DOHH2 (cell line): ENCODE measurements around the gene IFITM10.

Experiments
- H3F3A ChIP-seq: fragments of 200-600 bp; sonication (generic), shearing (Covaris generic); 2 replicates; pipeline ENCODE4 v1.6.0; 2016; ENCODE audit warnings: antibody characterized with exemption, mild to moderate bottlenecking; ENCODE audit not compliant: control insufficient read depth, insufficient read depth
- H3K27ac ChIP-seq: fragments of 200-600 bp; sonication (generic); 2 replicates; pipeline ENCODE4 v1.5.1; 2014; ENCODE audit warnings: low read depth, mild to moderate bottlenecking, low read length, moderate library complexity
- H3K27me3 ChIP-seq: fragments of 200-600 bp; sonication (generic); 2 replicates; pipeline ENCODE4 v1.6.1; 2014; ENCODE audit warnings: mild to moderate bottlenecking, low read length, mixed read lengths; ENCODE audit not compliant: control insufficient read depth
- H3K36me3 ChIP-seq: fragments of 200-600 bp; sonication (generic); 2 replicates; pipeline ENCODE4 v1.6.1; 2014; ENCODE audit warnings: mild to moderate bottlenecking, low read length, moderate library complexity, mixed read lengths; ENCODE audit not compliant: control insufficient read depth
- H3K4me1 ChIP-seq: fragments of 200-600 bp; sonication (generic); 2 replicates; pipeline ENCODE4 v1.6.1; 2014; ENCODE audit warnings: mild to moderate bottlenecking, low read length, mixed read lengths; ENCODE audit not compliant: control insufficient read depth
- H3K4me2 ChIP-seq: fragments of 200-600 bp; sonication (generic); 2 replicates; pipeline ENCODE4 v1.6.0; 2014; ENCODE audit warnings: mild to moderate bottlenecking, low read length, moderate library complexity
- H3K4me3 ChIP-seq: fragments of 200-600 bp; sonication (generic); 2 replicates; pipeline ENCODE4 v1.5.1; 2014; ENCODE audit warnings: mild to moderate bottlenecking, low read length, mixed read lengths
- H3K79me2 ChIP-seq: fragments of 200-600 bp; sonication (generic); 2 replicates; pipeline ENCODE4 v1.6.1; 2014; ENCODE audit warnings: mild to moderate bottlenecking, low read length, mixed read lengths; ENCODE audit not compliant: control insufficient read depth
- H3K9me2 ChIP-seq: fragments of 200-600 bp; sonication (generic); replicated peaks from 2 replicates; pipeline ENCODE4 v1.6.1; 2014; ENCODE audit warnings: mild to moderate bottlenecking, low read length, mixed read lengths; ENCODE audit not compliant: control insufficient read depth
- H3K9me3 ChIP-seq: fragments of 200-600 bp; sonication (generic); 2 replicates; pipeline ENCODE4 v1.6.1; 2014; ENCODE audit warnings: antibody characterized with exemption, low read length, mixed read lengths; ENCODE audit not compliant: control insufficient read depth, insufficient read depth
- H4K20me1 ChIP-seq: fragments of 200-600 bp; sonication (generic); 2 replicates; pipeline ENCODE4 v1.6.0; 2014; ENCODE audit warnings: low read depth, mild to moderate bottlenecking, antibody characterized with exemption, low read length, moderate library complexity; ENCODE audit not compliant: control insufficient read depth, insufficient read depth
- CTCF ChIP-seq: fragments of 200-600 bp; sonication (generic); IDR thresholded peaks from one replicate; pipeline ENCODE4 v1.5.1; 2014; ENCODE audit warnings: antibody characterized with exemption, mild to moderate bottlenecking, low read depth, low read length; ENCODE audit not compliant: poor library complexity, severe bottlenecking
- EZH2phosphoT487 ChIP-seq: fragments of 200-600 bp; sonication (generic); IDR thresholded peaks from 2 replicates; pipeline ENCODE4 v1.6.1; 2017; ENCODE audit warnings: borderline replicate concordance, mild to moderate bottlenecking, antibody characterized with exemption, low read length, moderate library complexity, mixed read lengths

The IFITM10 gene

GRCh38 chr11:1728301-1728700 is 22.1 kb downstream of the IFITM10 start:
- Histone ChIP-seq H3K27ac (no peak overlapping the region), H3K9me3 (peaks cover 6% of the 10 kb centered on the region; the same call in 1 of the 2 replicates), H3K4me1 (no peaks in the 10 kb centered on the region), H3K27me3 (no peaks in the 10 kb centered on the region), H3F3A (no peaks in the 10 kb centered on the region), H3K36me3 (no peaks in the 10 kb centered on the region), H4K20me1 (no peaks in the 10 kb centered on the region), H3K79me2 (no peaks in the 10 kb centered on the region), H3K4me2 (no peak overlapping the region), H3K4me3 (no peak overlapping the region), H3K9me2 (no peaks in the 10 kb centered on the region)
- TF ChIP-seq CTCF: no peak
- TF ChIP-seq EZH2phosphoT487: no peak

GRCh38 chr11:1727861-1728260 is 22.5 kb downstream of the IFITM10 start:
- Histone ChIP-seq H3K36me3 (no peaks in the 10 kb centered on the region), H3K9me2 (no peaks in the 10 kb centered on the region), H3K4me2 (no peak overlapping the region), H3F3A (no peaks in the 10 kb centered on the region), H4K20me1 (no peaks in the 10 kb centered on the region), H3K9me3 (peaks cover 6% of the 10 kb centered on the region; the same call in 1 of the 2 replicates), H3K27ac (no peak overlapping the region), H3K4me3 (no peak overlapping the region), H3K4me1 (no peaks in the 10 kb centered on the region), H3K79me2 (no peaks in the 10 kb centered on the region), H3K27me3 (no peaks in the 10 kb centered on the region)
- no peak for TF ChIP-seq CTCF
- no peak for TF ChIP-seq EZH2phosphoT487

GRCh38 chr11:1727096-1727690 is 23.2 kb downstream of the IFITM10 start:
- H3K9me3 ChIP-seq: peaks cover 6% of the 10 kb centered on the region; the same call in 1 of the 2 replicates
- no peak overlapping the region for H3K27ac ChIP-seq
- no peaks in the 10 kb centered on the region for H3K27me3 ChIP-seq
- TF ChIP-seq EZH2phosphoT487 (no peak), CTCF (no peak)
- H4K20me1 ChIP-seq: no peaks in the 10 kb centered on the region
- H3K4me2 ChIP-seq: no peak overlapping the region
- no peaks in the 10 kb centered on the region for H3K36me3 ChIP-seq
- no peaks in the 10 kb centered on the region for H3K79me2 ChIP-seq
- no peaks in the 10 kb centered on the region for H3K4me1 ChIP-seq
- no peaks in the 10 kb centered on the region for H3K9me2 ChIP-seq
- no peak overlapping the region for H3K4me3 ChIP-seq
- no peaks in the 10 kb centered on the region for H3F3A ChIP-seq
